Panc1 (cell line): Measurements from ENCODE around the gene PPP1R2. TPM values are rescaled to one million over a fixed set of nuclear protein-coding genes. Genes with fewer than 3 reads are reported as not detected.

Source experiments
- ATAC-seq: fragments of 200-7000 bp; cut with Tn5 transposase; 2 replicates; pipeline ENCODE4 v1.9.1; 2020; ENCODE audit warnings: mild to moderate bottlenecking, moderate library complexity
- BruUV-seq: library from RNA; stranded (reverse); fragments of 400-500 nt; replicated peaks from 2 replicates; lab custom pipeline; 2021; lab: Mats Ljungman, UMichigan
- CTCF ChIA-PET: fragments of 300-600 bp; sonication (Branson Sonifier 250); formaldehyde crosslinking; loops from one replicate; lab custom pipeline; 2022; ENCODE audit warnings: antibody characterized with exemption; lab: Charles Lee
- POLR2A ChIA-PET: fragments of 300-600 bp; sonication (Branson Sonifier 250); formaldehyde crosslinking; loops from one replicate; lab custom pipeline; 2022; ENCODE audit warnings: antibody characterized with exemption; lab: Charles Lee
- DNase-seq: peaks from one replicate; pipeline ENCODE4 v3.0.0-alpha.2; 2010; ENCODE audit warnings: low read depth, low spot score
- H3K27ac ChIP-seq: 2 replicates; pipeline ENCODE4 v1.5.1; 2011; ENCODE audit warnings: mild to moderate bottlenecking, low read length, inconsistent platforms
- H3K27me3 ChIP-seq: fragments of 200-500 bp; sonication (Bioruptor generic); 2 replicates; pipeline ENCODE4 v1.6.0; 2014; ENCODE audit warnings: low read length, inconsistent platforms; ENCODE audit not compliant: control insufficient read depth, insufficient read depth
- H3K36me3 ChIP-seq: fragments of 200-500 bp; sonication (Bioruptor generic); 2 replicates; pipeline ENCODE4 v1.5.1; 2014; ENCODE audit warnings: inconsistent platforms, mild to moderate bottlenecking, low read length, moderate library complexity; ENCODE audit not compliant: control insufficient read depth, insufficient read depth
- H3K4me1 ChIP-seq: 2 replicates; pipeline ENCODE4 v1.5.1; 2011; ENCODE audit warnings: inconsistent platforms, mild to moderate bottlenecking, low read length, moderate library complexity; ENCODE audit not compliant: control insufficient read depth, insufficient read depth
- H3K4me3 ChIP-seq, 2 experiments: 2 replicates each; pipeline ENCODE4 v1.5.1; 2011 to 2012; ENCODE audit warnings: low read depth in 2 of 2, low read length in 2 of 2, mild to moderate bottlenecking in 2 of 2, inconsistent platforms in 1 of 2, moderate library complexity in 1 of 2
- H3K9me3 ChIP-seq: fragments of 200-500 bp; sonication (Bioruptor generic); 2 replicates; pipeline ENCODE4 v1.5.1; 2014; ENCODE audit warnings: low read depth, mild to moderate bottlenecking, inconsistent platforms, low read length, moderate library complexity; ENCODE audit not compliant: control insufficient read depth, insufficient read depth
- POLR2AphosphoS5 ChIP-seq: IDR thresholded peaks from 2 replicates; pipeline ENCODE4 v1.6.1; 2012; ENCODE audit warnings: mild to moderate bottlenecking, low read depth, low read length, moderate library complexity
- SIN3A ChIP-seq: IDR thresholded peaks from 2 replicates; pipeline ENCODE4 v1.6.1; 2012; ENCODE audit warnings: low read depth, mild to moderate bottlenecking, low read length, moderate library complexity, borderline replicate concordance; ENCODE audit not compliant: insufficient read depth
- TCF7L2 ChIP-seq: IDR thresholded peaks from 2 replicates; pipeline ENCODE4 v1.6.1; 2011; ENCODE audit warnings: mild to moderate bottlenecking, low read depth, low read length, inconsistent platforms
- in situ Hi-C: cut with HindIII; loops from 2 replicates; pipeline ENCODE4 v1.10.0; 2016; ENCODE audit warnings: low sequenced_read_pairs, low pct_unique_long_range_greater_than_20kb
- intact Hi-C: fragments of 100-400 bp; cut with micrococcal nuclease; formaldehyde crosslinking; loops from one replicate; pipeline ENCODE4 v1.10.0; 2022; ENCODE audit not compliant: unreplicated experiment
- total RNA-seq: library from RNA; stranded (reverse); gene quantifications from one replicate; pipeline ENCODE4 v1.2.1, GENCODE V29; 2021; ENCODE audit not compliant: unreplicated experiment
- TF ChIP-seq, protein P1 (sequence below): fragments of 450-650 bp; IDR thresholded peaks from 2 replicates; pipeline ENCODE4 v1.5.1; 2017; ENCODE audit warnings: mild to moderate bottlenecking
- TF ChIP-seq, protein P2 (sequence below), 2 experiments: IDR thresholded peaks; 2 replicates each; pipeline ENCODE4 v1.6.1; 2011 to 2012; ENCODE audit warnings: low read depth in 2 of 2, control low read depth in 1 of 2, low read length in 1 of 2, mild to moderate bottlenecking in 1 of 2, moderate library complexity in 1 of 2; ENCODE audit not compliant: insufficient read depth in 1 of 2

PPP1R2 gene
- total RNA-seq, 1 experiment from 2014 or later = 60.2 TPM

DNA sequence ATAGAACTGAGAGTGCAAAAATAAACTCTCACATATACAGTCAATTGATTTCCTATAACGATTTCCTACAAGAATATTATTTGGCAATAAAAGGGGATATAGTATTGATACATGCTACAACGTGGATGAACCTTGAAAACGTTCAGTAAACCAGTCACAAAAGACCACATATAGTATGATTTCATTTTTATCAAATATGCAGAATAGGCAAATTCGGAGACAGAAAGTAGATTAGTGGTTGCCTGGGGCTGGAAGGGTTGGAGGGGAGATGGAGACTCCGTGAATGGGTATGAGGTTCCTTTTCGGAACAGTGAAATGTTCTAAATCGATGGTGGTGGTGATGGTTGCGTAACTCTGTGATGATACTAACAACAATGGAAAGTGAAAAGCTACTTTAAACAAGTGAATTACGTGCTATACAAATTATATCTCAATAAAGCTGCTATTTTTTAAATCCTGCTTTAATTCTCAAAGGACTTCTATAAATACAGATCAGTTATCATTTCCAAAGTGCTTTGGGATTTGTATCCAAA, 34.6 kb upstream of the PPP1R2 start:
- no peak for DNase-seq
- no peak overlapping the region for H3K27ac ChIP-seq
- no peaks in the 10 kb centered on the region for H3K4me1 ChIP-seq
- no peaks in the 10 kb centered on the region for H3K36me3 ChIP-seq
- ATAC-seq = no peak
- BruUV-seq = no TSS peak
- intact Hi-C loops = no loop called here
- H3K9me3 ChIP-seq = no peaks in the 10 kb centered on the region
- H3K4me3 ChIP-seq = peak overlapping the region in 1 of 2 experiments; percentile 23; a peak in 1 of 4 replicates
- POLR2A ChIA-PET = no interaction called here
- TF ChIP-seq, protein P1, sequence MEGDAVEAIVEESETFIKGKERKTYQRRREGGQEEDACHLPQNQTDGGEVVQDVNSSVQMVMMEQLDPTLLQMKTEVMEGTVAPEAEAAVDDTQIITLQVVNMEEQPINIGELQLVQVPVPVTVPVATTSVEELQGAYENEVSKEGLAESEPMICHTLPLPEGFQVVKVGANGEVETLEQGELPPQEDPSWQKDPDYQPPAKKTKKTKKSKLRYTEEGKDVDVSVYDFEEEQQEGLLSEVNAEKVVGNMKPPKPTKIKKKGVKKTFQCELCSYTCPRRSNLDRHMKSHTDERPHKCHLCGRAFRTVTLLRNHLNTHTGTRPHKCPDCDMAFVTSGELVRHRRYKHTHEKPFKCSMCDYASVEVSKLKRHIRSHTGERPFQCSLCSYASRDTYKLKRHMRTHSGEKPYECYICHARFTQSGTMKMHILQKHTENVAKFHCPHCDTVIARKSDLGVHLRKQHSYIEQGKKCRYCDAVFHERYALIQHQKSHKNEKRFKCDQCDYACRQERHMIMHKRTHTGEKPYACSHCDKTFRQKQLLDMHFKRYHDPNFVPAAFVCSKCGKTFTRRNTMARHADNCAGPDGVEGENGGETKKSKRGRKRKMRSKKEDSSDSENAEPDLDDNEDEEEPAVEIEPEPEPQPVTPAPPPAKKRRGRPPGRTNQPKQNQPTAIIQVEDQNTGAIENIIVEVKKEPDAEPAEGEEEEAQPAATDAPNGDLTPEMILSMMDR = no peak
- TF ChIP-seq SIN3A = no peak
- no peak for TF ChIP-seq POLR2AphosphoS5
- no peak for TF ChIP-seq TCF7L2
- TF ChIP-seq, protein P2, sequence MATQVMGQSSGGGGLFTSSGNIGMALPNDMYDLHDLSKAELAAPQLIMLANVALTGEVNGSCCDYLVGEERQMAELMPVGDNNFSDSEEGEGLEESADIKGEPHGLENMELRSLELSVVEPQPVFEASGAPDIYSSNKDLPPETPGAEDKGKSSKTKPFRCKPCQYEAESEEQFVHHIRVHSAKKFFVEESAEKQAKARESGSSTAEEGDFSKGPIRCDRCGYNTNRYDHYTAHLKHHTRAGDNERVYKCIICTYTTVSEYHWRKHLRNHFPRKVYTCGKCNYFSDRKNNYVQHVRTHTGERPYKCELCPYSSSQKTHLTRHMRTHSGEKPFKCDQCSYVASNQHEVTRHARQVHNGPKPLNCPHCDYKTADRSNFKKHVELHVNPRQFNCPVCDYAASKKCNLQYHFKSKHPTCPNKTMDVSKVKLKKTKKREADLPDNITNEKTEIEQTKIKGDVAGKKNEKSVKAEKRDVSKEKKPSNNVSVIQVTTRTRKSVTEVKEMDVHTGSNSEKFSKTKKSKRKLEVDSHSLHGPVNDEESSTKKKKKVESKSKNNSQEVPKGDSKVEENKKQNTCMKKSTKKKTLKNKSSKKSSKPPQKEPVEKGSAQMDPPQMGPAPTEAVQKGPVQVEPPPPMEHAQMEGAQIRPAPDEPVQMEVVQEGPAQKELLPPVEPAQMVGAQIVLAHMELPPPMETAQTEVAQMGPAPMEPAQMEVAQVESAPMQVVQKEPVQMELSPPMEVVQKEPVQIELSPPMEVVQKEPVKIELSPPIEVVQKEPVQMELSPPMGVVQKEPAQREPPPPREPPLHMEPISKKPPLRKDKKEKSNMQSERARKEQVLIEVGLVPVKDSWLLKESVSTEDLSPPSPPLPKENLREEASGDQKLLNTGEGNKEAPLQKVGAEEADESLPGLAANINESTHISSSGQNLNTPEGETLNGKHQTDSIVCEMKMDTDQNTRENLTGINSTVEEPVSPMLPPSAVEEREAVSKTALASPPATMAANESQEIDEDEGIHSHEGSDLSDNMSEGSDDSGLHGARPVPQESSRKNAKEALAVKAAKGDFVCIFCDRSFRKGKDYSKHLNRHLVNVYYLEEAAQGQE (IDR thresholded peaks at IDR 0.05; ENCODE audit: insufficient read depth in 1 of 2, low read depth in 2 of 2, low read length in 1 of 2) = no peak
- CTCF ChIA-PET = no interaction called here
- H3K27me3 ChIP-seq = no peaks in the 10 kb centered on the region
- in situ Hi-C loops = no loop called here

DNA sequence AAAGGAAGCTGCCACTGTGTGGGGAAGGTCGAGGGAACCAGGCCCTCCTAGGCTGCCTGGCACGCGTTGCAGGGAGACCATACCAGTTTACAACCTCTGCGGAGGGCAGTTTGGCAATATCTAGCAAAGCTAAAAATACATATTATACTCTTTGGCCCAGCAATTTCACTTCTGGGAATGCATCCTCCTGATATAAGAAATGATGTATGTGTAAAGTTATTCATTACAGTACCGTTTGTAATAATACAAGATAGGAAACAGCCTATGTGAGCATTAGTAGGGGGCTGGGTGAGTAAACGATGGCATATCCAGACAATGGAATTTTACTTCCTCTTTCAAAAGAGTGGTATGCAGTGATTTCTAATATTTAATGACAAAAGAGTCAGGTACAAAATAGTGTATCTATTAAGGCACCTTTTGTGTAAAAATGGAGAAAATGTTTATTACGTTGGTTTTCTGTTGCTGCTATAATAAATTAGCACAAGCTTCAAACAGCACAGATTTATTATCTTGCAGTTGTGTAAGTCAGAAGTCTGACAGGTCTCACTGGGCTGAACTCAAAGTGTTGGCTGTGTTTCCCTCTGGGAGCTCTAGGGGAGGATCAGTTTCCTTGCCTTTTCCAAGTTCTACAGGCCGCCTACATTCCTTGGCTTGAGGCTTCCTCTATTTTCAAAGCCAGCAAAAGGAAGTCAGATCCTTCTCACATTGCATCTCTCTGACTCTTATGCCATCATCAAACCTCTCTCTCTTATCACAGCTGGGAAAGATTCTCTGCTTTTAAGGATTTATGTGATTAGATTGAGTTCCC, 31.6 kb upstream of the PPP1R2 start:
- ATAC-seq (no peak), DNase-seq (no peak)
- no peaks in the 10 kb centered on the region for H3K9me3 ChIP-seq
- no peaks in the 10 kb centered on the region for H3K36me3 ChIP-seq
- H3K27ac ChIP-seq = no peak overlapping the region
- intact Hi-C loops (no loop called here), in situ Hi-C loops (no loop called here)
- no peaks in the 10 kb centered on the region for H3K27me3 ChIP-seq
- no TSS peak for BruUV-seq
- TF ChIP-seq, protein P2 (IDR thresholded peaks at IDR 0.05; ENCODE audit: insufficient read depth in 1 of 2, low read depth in 2 of 2, low read length in 1 of 2) = no peak
- TF ChIP-seq SIN3A (no peak), POLR2AphosphoS5 (no peak), TCF7L2 (no peak)
- TF ChIP-seq, protein P1 = no peak
- no peak overlapping the region for H3K4me3 ChIP-seq
- no peaks in the 10 kb centered on the region for H3K4me1 ChIP-seq
- ChIA-PET POLR2A (no interaction called here), CTCF (no interaction called here)
